Activated CD4-positive, alpha-beta memory T cell treated with anti-CD3 and anti-CD28 coated beads, Interleukin-2, amount 10 ng/mL, durations not matched to agents 7 days and 5 days (primary cell): ENCODE data around the gene SPRYD3. TPM values are rescaled to one million over a fixed set of nuclear protein-coding genes. Genes with fewer than 3 reads are reported as not detected.

Experiments
- CTCF ChIA-PET: fragments of 350-600 bp; sonication (Branson Sonifier 250); formaldehyde crosslinking; loops from one replicate; lab custom pipeline; 2021; ENCODE audit warnings: antibody characterized with exemption, inconsistent platforms; lab: Charles Lee
- POLR2A ChIA-PET: fragments of 350-600 bp; sonication (Branson Sonifier 250); formaldehyde crosslinking; loops from one replicate; lab custom pipeline; 2021; ENCODE audit warnings: antibody characterized with exemption; lab: Charles Lee
- DNase-seq: peaks from one replicate; pipeline ENCODE4 v3.0.0-alpha.2; 2020
- H3K27ac Mint-ChIP-seq: one replicate; pipeline ENCODE4 v1.8.0; 2021; ENCODE audit warnings: mild to moderate bottlenecking, mixed read lengths
- H3K27me3 Mint-ChIP-seq: one replicate; pipeline ENCODE4 v1.8.0; 2021; ENCODE audit warnings: mixed read lengths
- H3K36me3 Mint-ChIP-seq: one replicate; pipeline ENCODE4 v1.8.0; 2021; ENCODE audit warnings: low read depth, mixed read lengths
- H3K4me1 Mint-ChIP-seq: one replicate; pipeline ENCODE4 v1.8.0; 2021; ENCODE audit warnings: mixed read lengths
- H3K4me3 Mint-ChIP-seq: one replicate; pipeline ENCODE4 v1.8.0; 2021; ENCODE audit warnings: mild to moderate bottlenecking, mixed read lengths
- H3K9me3 Mint-ChIP-seq: one replicate; pipeline ENCODE4 v1.8.0; 2021; ENCODE audit warnings: mixed read lengths
- total RNA-seq, 2 experiments: library from RNA; stranded (reverse); gene quantifications; one replicate each; pipeline ENCODE4 v1.2.3, GENCODE V29; 2021

Gene SPRYD3
- total RNA-seq, 2 experiments from 2014 or later, result 31.2 to 31.3 TPM

GRCh38 chr12:53064613-53065436 lies 14.4 kb downstream of the SPRYD3 start:
- Mint-ChIP-seq H3K27me3 (no peaks in the 10 kb centered on the region), H3K36me3 (peaks cover 28% of the 10 kb centered on the region), H3K9me3 (no peaks in the 10 kb centered on the region), H3K27ac (no peak overlapping the region), H3K4me3 (no peak overlapping the region), H3K4me1 (peaks cover 9% of the 10 kb centered on the region)
- DNase-seq, result no peak
- POLR2A ChIA-PET, result interaction anchor here (2.1 to 8.4 kb wide), 4 partner anchors 10 to 37 kb away, joined by 12 to 45 read pairs (median 22); partner anchors contain the start of genes IGFBP6, SOAT2 and SPRYD3
- CTCF ChIA-PET, result interaction anchor here (0.8 to 9.4 kb wide), 12 partner anchors 9 to 259 kb away, joined by 3 to 236 read pairs (median 8); partner anchors contain the start of genes AAAS, CSAD, IGFBP6 and SOAT2

GRCh38 chr12:53063708-53064612 lies 15.2 kb downstream of the SPRYD3 start:
- ChIA-PET POLR2A (interaction anchor here (0.9 to 8.4 kb wide), 5 partner anchors 9 to 34 kb away, joined by 3 to 45 read pairs (median 4); partner anchors contain the start of genes IGFBP6 and SPRYD3), CTCF (interaction anchor here (3.0 to 9.4 kb wide), 4 partner anchors 8 to 96 kb away, joined by 13 to 236 read pairs (median 64); partner anchors contain the start of genes IGFBP6, SOAT2 and SPRYD3)
- Mint-ChIP-seq H3K9me3 (no peaks in the 10 kb centered on the region), H3K27ac (no peak overlapping the region), H3K4me1 (peaks cover 9% of the 10 kb centered on the region), H3K4me3 (no peak overlapping the region), H3K36me3 (peaks cover 28% of the 10 kb centered on the region), H3K27me3 (no peaks in the 10 kb centered on the region)
- DNase-seq, result no peak

- CTCF ChIA-PET, result interaction anchor here (0.5 to 9.4 kb wide), 3 partner anchors 8 to 1243 kb away, joined by 3 to 236 read pairs (median 47); partner anchors contain the start of genes IGFBP6 and SOAT2
- no peak overlapping the region for H3K4me3 Mint-ChIP-seq
Observed at GRCh38 chr12:53062977-53063707, 16.0 kb downstream of the SPRYD3 start.

GRCh38 chr12:53062011-53062961 lies 16.9 kb downstream of the SPRYD3 start:
- Mint-ChIP-seq H3K36me3 (peaks cover 28% of the 10 kb centered on the region), H3K4me3 (no peak overlapping the region), H3K9me3 (no peaks in the 10 kb centered on the region), H3K4me1 (peaks cover 9% of the 10 kb centered on the region), H3K27me3 (no peaks in the 10 kb centered on the region), H3K27ac (no peak overlapping the region)
- CTCF ChIA-PET, result interaction anchor here (0.5 to 9.4 kb wide), 4 partner anchors 15 to 1244 kb away, joined by 3 to 236 read pairs (median 4); partner anchors contain the start of genes IGFBP6 and SOAT2
- POLR2A ChIA-PET, result interaction anchor here (0.6 to 8.4 kb wide), 5 partner anchors 14 to 40 kb away, joined by 3 to 45 read pairs (median 3); partner anchors contain the start of genes IGFBP6, SOAT2 and SPRYD3
- no peak for DNase-seq

More at GRCh38 chr12:53062977-53063707, 16.0 kb downstream of the SPRYD3 start:
- peaks cover 9% of the 10 kb centered on the region for H3K4me1 Mint-ChIP-seq
- no peaks in the 10 kb centered on the region for H3K9me3 Mint-ChIP-seq
- no peaks in the 10 kb centered on the region for H3K27me3 Mint-ChIP-seq
- no peak overlapping the region for H3K27ac Mint-ChIP-seq
- POLR2A ChIA-PET, result interaction anchor here (0.7 to 8.4 kb wide), 5 partner anchors 9 to 39 kb away, joined by 3 to 45 read pairs (median 3); partner anchors contain the start of gene IGFBP6
- H3K36me3 Mint-ChIP-seq, result peaks cover 28% of the 10 kb centered on the region
- no peak for DNase-seq

GRCh38 chr12:53061404-53062010 lies 17.7 kb downstream of the SPRYD3 start:
- POLR2A ChIA-PET, result interaction anchor here (1.7 to 8.4 kb wide), 2 partner anchors 37 to 41 kb away, joined by 8 to 45 read pairs; partner anchors contain the start of genes IGFBP6 and SOAT2
- DNase-seq, result no peak
- CTCF ChIA-PET, result interaction anchor here (0.9 to 9.4 kb wide), 3 partner anchors 16 to 38 kb away, joined by 3 to 236 read pairs (median 4); partner anchors contain the start of genes IGFBP6 and SOAT2
- no peak overlapping the region for H3K4me3 Mint-ChIP-seq
- peaks cover 24% of the 10 kb centered on the region for H3K36me3 Mint-ChIP-seq
- no peak overlapping the region for H3K27ac Mint-ChIP-seq
- H3K27me3 Mint-ChIP-seq, result no peaks in the 10 kb centered on the region
- H3K4me1 Mint-ChIP-seq, result peaks cover 8% of the 10 kb centered on the region
- H3K9me3 Mint-ChIP-seq, result no peaks in the 10 kb centered on the region

- no peak for DNase-seq
- ChIA-PET POLR2A (interaction anchor here (0.9 to 1.7 kb wide), 2 partner anchors 17 to 42 kb away, joined by 3 to 8 read pairs; partner anchors contain the start of gene SOAT2), CTCF (no interaction called here)
- Mint-ChIP-seq H3K4me3 (no peak overlapping the region), H3K4me1 (peaks cover under 1% of the 10 kb centered on the region), H3K9me3 (no peaks in the 10 kb centered on the region), H3K36me3 (peaks cover 17% of the 10 kb centered on the region), H3K27ac (no peak overlapping the region), H3K27me3 (no peaks in the 10 kb centered on the region)
Observed at GRCh38 chr12:53060721-53061276, 18.4 kb downstream of the SPRYD3 start.

- Mint-ChIP-seq H3K27ac (no peak overlapping the region), H3K4me1 (peaks cover 2% of the 10 kb centered on the region), H3K9me3 (no peaks in the 10 kb centered on the region), H3K36me3 (peaks cover 11% of the 10 kb centered on the region), H3K27me3 (no peaks in the 10 kb centered on the region), H3K4me3 (no peak overlapping the region)
- POLR2A ChIA-PET, result interaction anchor here (0.9 kb wide), 2 partner anchors 11 to 17 kb away, joined by 3 read pairs; no protein-coding TSS in a partner anchor
- DNase-seq, result no peak
- CTCF ChIA-PET, result interaction anchor here (0.6 kb wide), 1 partner anchor 687 kb away, joined by 3 read pairs; no protein-coding TSS in a partner anchor
Observed at GRCh38 chr12:53060064-53060720, 19.0 kb downstream of the SPRYD3 start.

- Mint-ChIP-seq H3K27ac (no peak overlapping the region), H3K9me3 (no peaks in the 10 kb centered on the region)
- DNase-seq, result no peak
Observed at GRCh38 chr12:53059434-53060063, 19.6 kb downstream of the SPRYD3 start.

GRCh38 chr12:53058674-53059433 lies 20.3 kb downstream of the SPRYD3 start:
- POLR2A ChIA-PET, result interaction anchor here (2.0 kb wide), 1 partner anchor 11 kb away, joined by 5 read pairs; no protein-coding TSS in a partner anchor
- no peak overlapping the region for H3K27ac Mint-ChIP-seq
- H3K4me3 Mint-ChIP-seq, result no peak overlapping the region
- no peaks in the 10 kb centered on the region for H3K9me3 Mint-ChIP-seq
- H3K4me1 Mint-ChIP-seq, result peaks cover 10% of the 10 kb centered on the region
- H3K36me3 Mint-ChIP-seq, result peaks cover under 1% of the 10 kb centered on the region
- DNase-seq, result no peak
- CTCF ChIA-PET, result no interaction called here
- H3K27me3 Mint-ChIP-seq, result no peaks in the 10 kb centered on the region

More at GRCh38 chr12:53059434-53060063, 19.6 kb downstream of the SPRYD3 start:
- H3K27me3 Mint-ChIP-seq, result no peaks in the 10 kb centered on the region
- H3K4me1 Mint-ChIP-seq, result peaks cover 5% of the 10 kb centered on the region
- ChIA-PET CTCF (interaction anchor here (0.6 kb wide), 1 partner anchor 686 kb away, joined by 3 read pairs; no protein-coding TSS in a partner anchor), POLR2A (interaction anchor here (0.9 kb wide), 1 partner anchor 11 kb away, joined by 3 read pairs; no protein-coding TSS in a partner anchor)
- H3K36me3 Mint-ChIP-seq, result peaks cover 4% of the 10 kb centered on the region
- no peak overlapping the region for H3K4me3 Mint-ChIP-seq
